ENCODE measurements around the gene ZNF341. TPM values are rescaled to one million over a fixed set of nuclear protein-coding genes. Genes with fewer than 3 reads are reported as not detected.

Gene ZNF341
- total and polyA plus RNA-seq, 10 donors: 2.3 to 6.7 (median 4.5) TPM

DNA sequence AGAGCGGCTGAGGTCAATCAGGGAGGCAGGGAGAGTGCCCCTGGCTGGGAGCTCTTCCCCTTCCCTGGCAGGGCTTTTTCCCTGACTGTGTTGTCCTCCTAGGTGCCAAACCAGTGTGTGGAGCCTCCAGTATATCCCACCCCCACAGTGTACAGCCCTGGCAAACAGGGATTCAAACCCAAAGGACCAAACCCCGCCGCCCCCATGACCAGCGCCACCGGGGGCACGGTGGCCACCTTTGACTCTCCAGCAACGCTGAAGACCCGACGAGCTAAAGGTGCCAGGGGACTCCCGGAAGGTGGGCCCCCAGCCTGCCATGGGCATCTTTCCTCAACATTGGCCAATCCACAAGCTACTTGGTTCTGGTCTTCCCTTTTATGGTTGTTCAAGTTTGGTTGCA, 25.2 kb downstream of the ZNF341 start:
- WGBS, 5 donors: 96 to 100% (median 98%) methylated on average over 9 to 10 of the region's 10 CpGs
- peaks cover 0 to 9% (median 0%) of the 10 kb centered on the region in 6 donors for H3K4me1 ChIP-seq
- H3K36me3 ChIP-seq: peaks cover 0 to 98% (median 43%) of the 10 kb centered on the region in 6 donors
- intact Hi-C loops (cut with DNase I; ENCODE audit: low total_unique reads): no loop called here
- peaks cover 0 to 11% (median 7%) of the 10 kb centered on the region in 8 donors for H3K9me3 ChIP-seq
- no peak for DNase-seq
- H3K4me3 ChIP-seq: no peak overlapping the region
- H3K27ac ChIP-seq: no peak overlapping the region
- no peaks in the 10 kb centered on the region for H3K27me3 ChIP-seq (replicated peaks in 1 of 7)
- TF ChIP-seq, protein P1, sequence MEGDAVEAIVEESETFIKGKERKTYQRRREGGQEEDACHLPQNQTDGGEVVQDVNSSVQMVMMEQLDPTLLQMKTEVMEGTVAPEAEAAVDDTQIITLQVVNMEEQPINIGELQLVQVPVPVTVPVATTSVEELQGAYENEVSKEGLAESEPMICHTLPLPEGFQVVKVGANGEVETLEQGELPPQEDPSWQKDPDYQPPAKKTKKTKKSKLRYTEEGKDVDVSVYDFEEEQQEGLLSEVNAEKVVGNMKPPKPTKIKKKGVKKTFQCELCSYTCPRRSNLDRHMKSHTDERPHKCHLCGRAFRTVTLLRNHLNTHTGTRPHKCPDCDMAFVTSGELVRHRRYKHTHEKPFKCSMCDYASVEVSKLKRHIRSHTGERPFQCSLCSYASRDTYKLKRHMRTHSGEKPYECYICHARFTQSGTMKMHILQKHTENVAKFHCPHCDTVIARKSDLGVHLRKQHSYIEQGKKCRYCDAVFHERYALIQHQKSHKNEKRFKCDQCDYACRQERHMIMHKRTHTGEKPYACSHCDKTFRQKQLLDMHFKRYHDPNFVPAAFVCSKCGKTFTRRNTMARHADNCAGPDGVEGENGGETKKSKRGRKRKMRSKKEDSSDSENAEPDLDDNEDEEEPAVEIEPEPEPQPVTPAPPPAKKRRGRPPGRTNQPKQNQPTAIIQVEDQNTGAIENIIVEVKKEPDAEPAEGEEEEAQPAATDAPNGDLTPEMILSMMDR (IDR thresholded peaks at IDR 0.05 in 8 of 11, conservative IDR thresholded peaks at IDR 0.05 in 3 of 11): no peak
- no peak for TF ChIP-seq POLR2A (IDR thresholded peaks at IDR 0.05)

DNA sequence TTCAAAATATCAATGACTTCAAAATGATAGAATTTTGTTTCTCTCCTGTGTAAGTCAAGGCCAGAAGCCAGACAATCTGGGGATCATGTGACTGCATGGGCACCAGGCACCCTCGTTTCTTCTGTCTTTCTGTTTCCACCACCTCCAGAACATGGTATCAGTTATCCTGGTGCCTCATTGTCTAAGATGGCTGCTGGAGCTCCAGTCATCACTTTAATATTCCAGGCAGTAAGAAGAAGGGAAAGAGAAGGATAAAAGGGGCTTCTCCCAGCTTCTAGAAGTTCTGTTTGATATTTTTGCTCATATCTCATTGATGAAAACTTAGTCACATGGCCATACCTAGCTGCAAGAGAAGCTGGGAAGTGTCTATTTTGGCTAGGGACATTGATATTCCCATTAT, 25.7 kb downstream of the ZNF341 start:
- no peak overlapping the region for H3K27ac ChIP-seq
- H3K36me3 ChIP-seq: peaks cover 0 to 98% (median 44%) of the 10 kb centered on the region in 6 donors
- no peak overlapping the region for H3K4me3 ChIP-seq
- 81 to 91% (median 85%) methylated on average over 1 of the region's 1 CpG for WGBS, 5 donors
- intact Hi-C loops (cut with DNase I; ENCODE audit: low total_unique reads): no loop called here
- peaks cover 0 to 11% (median 7%) of the 10 kb centered on the region in 8 donors for H3K9me3 ChIP-seq
- H3K27me3 ChIP-seq (replicated peaks in 1 of 7): no peaks in the 10 kb centered on the region
- H3K4me1 ChIP-seq: peaks cover 0 to 9% (median 0%) of the 10 kb centered on the region in 6 donors
- DNase-seq: no peak
- TF ChIP-seq POLR2AphosphoS5 (IDR thresholded peaks at IDR 0.05): no peak
- TF ChIP-seq, protein P1 (IDR thresholded peaks at IDR 0.05 in 8 of 11, conservative IDR thresholded peaks at IDR 0.05 in 3 of 11): no peak
- TF ChIP-seq POLR2A (IDR thresholded peaks at IDR 0.05): no peak

DNA sequence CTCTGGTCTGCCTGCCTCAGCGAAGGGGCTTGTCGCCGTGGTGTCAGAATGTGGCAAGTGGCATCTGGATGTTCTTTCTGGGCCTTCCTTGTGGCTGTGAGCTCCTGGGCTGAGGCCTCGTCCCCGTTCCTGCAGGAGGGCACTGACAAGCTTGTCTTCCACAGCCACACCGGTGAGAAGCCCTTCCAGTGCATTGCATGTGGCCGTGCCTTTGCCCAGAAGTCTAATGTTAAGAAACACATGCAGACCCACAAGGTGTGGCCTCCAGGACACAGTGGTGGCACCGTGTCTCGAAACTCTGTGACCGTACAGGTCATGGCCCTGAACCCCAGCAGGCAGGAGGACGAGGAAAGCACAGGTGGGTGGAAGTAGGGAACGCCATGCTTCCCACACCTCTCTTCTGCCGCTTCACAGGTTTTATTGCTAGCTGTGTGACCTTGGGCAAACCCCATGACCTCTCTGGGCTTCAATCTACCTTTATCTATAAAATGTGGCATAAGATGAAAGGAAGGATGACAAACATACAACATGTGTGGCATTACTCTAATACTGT, 30.0 kb downstream of the ZNF341 start:
- intact Hi-C loops (cut with DNase I; ENCODE audit: low total_unique reads): no loop called here
- TF ChIP-seq POLR2A (IDR thresholded peaks at IDR 0.05): no peak
- TF ChIP-seq, protein P1 (IDR thresholded peaks at IDR 0.05 in 8 of 11, conservative IDR thresholded peaks at IDR 0.05 in 3 of 11): no peak
- TF ChIP-seq POLR2AphosphoS5 (IDR thresholded peaks at IDR 0.05): no peak
- Histone ChIP-seq H3K4me3 (no peak overlapping the region), H3K9me3 (peaks cover 0 to 11% (median 7%) of the 10 kb centered on the region in 8 donors), H3K27me3 (replicated peaks in 1 of 7) (no peaks in the 10 kb centered on the region), H3K27ac (no peak overlapping the region), H3K36me3 (peaks cover 0 to 93% (median 32%) of the 10 kb centered on the region in 6 donors), H3K4me1 (no peaks in the 10 kb centered on the region)
- 91 to 100% (median 96%) methylated on average over 8 to 13 of the region's 13 CpGs for WGBS, 5 donors
- DNase-seq: no peak

DNA sequence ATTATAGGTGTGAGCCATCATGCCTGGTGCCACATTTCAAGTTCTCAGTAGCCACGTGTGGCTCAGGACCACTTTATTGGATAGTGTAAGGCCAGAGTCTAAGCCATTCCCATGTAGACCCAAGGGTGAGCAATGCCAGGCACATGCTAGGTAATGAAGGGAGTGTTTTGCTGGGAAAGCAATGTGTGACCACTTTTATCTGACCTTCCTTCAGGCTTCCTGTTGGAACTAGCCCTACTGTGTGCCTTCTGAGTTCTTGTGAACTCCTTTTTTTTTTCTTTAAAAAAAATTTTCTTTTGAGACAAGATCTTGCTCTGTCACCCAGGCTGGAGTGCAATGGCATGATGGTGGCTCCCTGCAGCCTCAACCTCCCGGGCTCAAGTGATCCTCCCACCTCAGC, 33.3 kb downstream of the ZNF341 start:
- Histone ChIP-seq H3K27ac (no peak overlapping the region), H3K4me1 (no peaks in the 10 kb centered on the region), H3K27me3 (replicated peaks in 1 of 7) (no peaks in the 10 kb centered on the region), H3K36me3 (peaks cover 0 to 94% (median 20%) of the 10 kb centered on the region in 6 donors), H3K4me3 (no peak overlapping the region), H3K9me3 (no peaks in the 10 kb centered on the region)
- TF ChIP-seq, protein P1 (IDR thresholded peaks at IDR 0.05 in 8 of 11, conservative IDR thresholded peaks at IDR 0.05 in 3 of 11): no peak
- TF ChIP-seq POLR2AphosphoS5 (IDR thresholded peaks at IDR 0.05) (no peak), POLR2A (IDR thresholded peaks at IDR 0.05) (no peak)
- intact Hi-C loops (cut with DNase I; ENCODE audit: low total_unique reads): no loop called here
- DNase-seq: no peak
- 86 to 94% (median 89%) methylated on average over 2 of the region's 2 CpGs for WGBS, 5 donors

Measured in spleen (tissue), 11 donors.